ENCODE measurements around the gene RALY. TPM values are rescaled to one million over a fixed set of nuclear protein-coding genes. Genes with fewer than 3 reads are reported as not detected.

RALY gene
- total RNA-seq, 2 experiments from 2014 or later = 137 to 139 TPM

DNA sequence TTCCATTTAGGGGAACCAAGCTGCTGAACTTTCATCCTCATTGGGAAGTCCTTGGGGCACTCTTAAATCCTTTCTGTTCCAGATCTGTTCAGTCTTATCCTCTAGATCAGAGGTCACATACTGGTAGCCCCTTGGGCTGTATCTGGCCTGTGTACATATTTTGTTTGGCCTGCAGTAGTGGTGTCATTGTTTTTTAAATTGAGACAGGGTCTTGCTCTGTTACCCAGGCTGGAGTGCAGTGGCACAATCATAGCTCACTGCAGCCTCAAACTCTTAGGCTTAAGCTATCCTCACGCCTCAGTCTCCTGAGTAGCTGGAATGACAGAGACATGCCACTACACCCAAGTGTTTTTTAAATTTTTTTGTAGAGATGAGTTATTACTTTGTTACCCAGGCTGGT is 14.8 kb downstream of the RALY start:
- Mint-ChIP-seq H3K36me3 (ENCODE audit: low read depth) (peaks cover 2% of the 10 kb centered on the region), H3K9me3 (no peaks in the 10 kb centered on the region), H3K27me3 (ENCODE audit: low read depth) (no peaks in the 10 kb centered on the region), H3K4me3 (no peak overlapping the region), H3K27ac (no peak overlapping the region), H3K4me1 (ENCODE audit: low read depth) (peaks cover 84% of the 10 kb centered on the region)
- CTCF ChIA-PET = no interaction called here
- no peak for DNase-seq
- intact Hi-C loops (cut with micrococcal nuclease) = no loop called here

DNA sequence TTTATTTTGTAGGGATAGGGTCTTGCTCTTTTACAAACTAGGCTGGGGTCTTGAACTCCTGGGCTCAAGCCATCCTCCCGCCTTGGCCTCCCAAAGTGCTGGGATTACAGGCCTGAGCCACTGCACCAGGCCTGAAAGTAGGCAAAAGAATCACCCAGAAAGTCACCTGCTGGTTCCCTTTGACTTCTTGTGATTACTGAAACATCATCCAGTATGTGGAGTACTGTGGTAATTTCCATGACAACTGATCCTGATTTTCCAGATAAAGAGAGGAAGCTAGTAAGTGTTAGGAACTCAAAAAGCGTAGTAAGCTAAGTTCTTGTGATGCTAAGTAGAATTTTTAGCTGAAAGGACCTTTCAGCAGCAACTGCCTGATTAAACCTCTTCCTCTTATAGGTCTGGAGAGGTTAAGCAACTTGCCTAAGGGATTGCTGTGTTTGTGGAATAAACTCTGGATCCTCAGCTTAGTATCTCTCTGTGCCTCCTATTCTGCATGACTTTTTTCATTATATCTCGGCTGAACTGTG is 16.8 kb downstream of the RALY start:
- no peak for DNase-seq
- no peaks in the 10 kb centered on the region for H3K9me3 Mint-ChIP-seq
- H3K4me1 Mint-ChIP-seq (ENCODE audit: low read depth) = peaks cover 85% of the 10 kb centered on the region
- intact Hi-C loops (cut with micrococcal nuclease) = no loop called here
- no peak overlapping the region for H3K27ac Mint-ChIP-seq
- H3K36me3 Mint-ChIP-seq (ENCODE audit: low read depth) = peaks cover 2% of the 10 kb centered on the region
- no peaks in the 10 kb centered on the region for H3K27me3 Mint-ChIP-seq (ENCODE audit: low read depth)
- CTCF ChIA-PET = interaction anchor here (0.5 to 2.7 kb wide), 3 partner anchors 9 to 33 kb away, joined by 3 to 7 read pairs (median 5); no protein-coding TSS in a partner anchor
- no peak overlapping the region for H3K4me3 Mint-ChIP-seq

DNA sequence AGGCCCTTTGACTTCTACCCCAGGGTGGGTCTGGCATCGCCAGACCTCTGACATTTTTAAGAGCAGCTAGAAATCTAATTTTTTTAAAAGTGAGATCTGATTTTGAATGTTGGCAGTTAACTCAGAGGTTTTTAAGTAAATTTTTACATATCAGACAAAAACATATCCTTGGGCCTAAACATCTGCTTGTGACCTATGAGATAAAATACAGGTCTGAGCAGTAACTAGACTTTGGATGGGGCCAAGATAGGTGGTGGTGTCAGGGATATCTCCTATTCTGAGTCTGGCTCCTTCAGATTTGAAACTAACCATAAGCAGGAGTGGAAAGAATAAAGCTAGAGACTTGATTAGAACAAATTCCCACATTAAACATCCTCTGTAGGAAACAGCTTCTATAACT is 17.6 kb downstream of the RALY start:
- DNase-seq = no peak
- Mint-ChIP-seq H3K9me3 (no peaks in the 10 kb centered on the region), H3K27ac (no peak overlapping the region), H3K36me3 (ENCODE audit: low read depth) (peaks cover 2% of the 10 kb centered on the region), H3K27me3 (ENCODE audit: low read depth) (no peaks in the 10 kb centered on the region), H3K4me1 (ENCODE audit: low read depth) (peaks cover 88% of the 10 kb centered on the region), H3K4me3 (no peak overlapping the region)
- intact Hi-C loops (cut with micrococcal nuclease) = no loop called here
- CTCF ChIA-PET = interaction anchor here (0.5 to 2.7 kb wide), 3 partner anchors 11 to 189 kb away, joined by 3 to 7 read pairs (median 4); no protein-coding TSS in a partner anchor

DNA sequence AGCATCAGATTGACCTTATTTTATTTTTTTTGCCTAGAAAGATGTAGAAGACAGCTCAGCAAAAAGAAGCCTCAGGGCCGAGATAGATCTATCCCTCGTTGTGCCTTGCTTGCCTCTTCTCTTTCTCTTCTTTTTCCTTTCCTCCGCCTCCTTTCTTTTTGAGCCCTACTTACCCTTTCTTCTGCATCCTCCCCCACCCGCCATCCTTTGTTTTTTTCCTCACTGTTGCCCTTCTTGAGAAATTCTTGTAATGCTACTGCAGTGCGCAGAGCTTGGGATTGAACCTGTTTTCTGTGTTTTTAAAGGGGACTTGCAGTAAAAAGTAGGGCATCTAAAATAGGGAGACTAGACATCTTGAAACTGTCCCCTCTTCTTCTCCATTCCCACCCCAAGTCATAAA is 18.6 kb downstream of the RALY start:
- H3K36me3 Mint-ChIP-seq (ENCODE audit: low read depth) = peaks cover 2% of the 10 kb centered on the region
- peaks cover 89% of the 10 kb centered on the region for H3K4me1 Mint-ChIP-seq (ENCODE audit: low read depth)
- H3K9me3 Mint-ChIP-seq = no peaks in the 10 kb centered on the region
- DNase-seq = no peak
- peak overlapping the region; percentile 51 for H3K27ac Mint-ChIP-seq
- CTCF ChIA-PET = interaction anchor here (0.6 to 2.7 kb wide), 2 partner anchors 10 to 97 kb away, joined by 3 to 7 read pairs; no protein-coding TSS in a partner anchor
- intact Hi-C loops (cut with micrococcal nuclease) = no loop called here
- no peaks in the 10 kb centered on the region for H3K27me3 Mint-ChIP-seq (ENCODE audit: low read depth)
- H3K4me3 Mint-ChIP-seq = no peak overlapping the region

- Mint-ChIP-seq H3K27me3 (ENCODE audit: low read depth) (no peaks in the 10 kb centered on the region), H3K9me3 (no peaks in the 10 kb centered on the region), H3K4me1 (ENCODE audit: low read depth) (peaks cover 92% of the 10 kb centered on the region), H3K36me3 (ENCODE audit: low read depth) (peaks cover 2% of the 10 kb centered on the region), H3K27ac (peak overlapping the region; percentile 51), H3K4me3 (no peak overlapping the region)
- intact Hi-C loops (cut with micrococcal nuclease) = no loop called here
- no peak for DNase-seq
- CTCF ChIA-PET = interaction anchor here (0.6 to 2.7 kb wide), 2 partner anchors 9 to 52 kb away, joined by 3 to 7 read pairs; no protein-coding TSS in a partner anchor
Measured at GRCh38 chr20:34012735-34013134, 19.0 kb downstream of the RALY start.

- Mint-ChIP-seq H3K4me3 (no peak overlapping the region), H3K9me3 (no peaks in the 10 kb centered on the region), H3K4me1 (ENCODE audit: low read depth) (peaks cover 91% of the 10 kb centered on the region), H3K36me3 (ENCODE audit: low read depth) (no peaks in the 10 kb centered on the region), H3K27me3 (ENCODE audit: low read depth) (no peaks in the 10 kb centered on the region), H3K27ac (no peak overlapping the region)
- CTCF ChIA-PET = no interaction called here
- intact Hi-C loops (cut with micrococcal nuclease) = no loop called here
- DNase-seq = no peak
Measured at GRCh38 chr20:34013554-34013953, 19.8 kb downstream of the RALY start.

- CTCF ChIA-PET = interaction anchor here (0.7 kb wide), 1 partner anchor 775 kb away, joined by 3 read pairs; no protein-coding TSS in a partner anchor
- Mint-ChIP-seq H3K27ac (no peak overlapping the region), H3K4me3 (no peak overlapping the region), H3K27me3 (ENCODE audit: low read depth) (no peaks in the 10 kb centered on the region), H3K4me1 (ENCODE audit: low read depth) (peaks cover 82% of the 10 kb centered on the region), H3K36me3 (ENCODE audit: low read depth) (no peaks in the 10 kb centered on the region), H3K9me3 (no peaks in the 10 kb centered on the region)
- intact Hi-C loops (cut with micrococcal nuclease) = no loop called here
- DNase-seq = no peak
Measured at GRCh38 chr20:34014878-34015277, 21.2 kb downstream of the RALY start.

DNA sequence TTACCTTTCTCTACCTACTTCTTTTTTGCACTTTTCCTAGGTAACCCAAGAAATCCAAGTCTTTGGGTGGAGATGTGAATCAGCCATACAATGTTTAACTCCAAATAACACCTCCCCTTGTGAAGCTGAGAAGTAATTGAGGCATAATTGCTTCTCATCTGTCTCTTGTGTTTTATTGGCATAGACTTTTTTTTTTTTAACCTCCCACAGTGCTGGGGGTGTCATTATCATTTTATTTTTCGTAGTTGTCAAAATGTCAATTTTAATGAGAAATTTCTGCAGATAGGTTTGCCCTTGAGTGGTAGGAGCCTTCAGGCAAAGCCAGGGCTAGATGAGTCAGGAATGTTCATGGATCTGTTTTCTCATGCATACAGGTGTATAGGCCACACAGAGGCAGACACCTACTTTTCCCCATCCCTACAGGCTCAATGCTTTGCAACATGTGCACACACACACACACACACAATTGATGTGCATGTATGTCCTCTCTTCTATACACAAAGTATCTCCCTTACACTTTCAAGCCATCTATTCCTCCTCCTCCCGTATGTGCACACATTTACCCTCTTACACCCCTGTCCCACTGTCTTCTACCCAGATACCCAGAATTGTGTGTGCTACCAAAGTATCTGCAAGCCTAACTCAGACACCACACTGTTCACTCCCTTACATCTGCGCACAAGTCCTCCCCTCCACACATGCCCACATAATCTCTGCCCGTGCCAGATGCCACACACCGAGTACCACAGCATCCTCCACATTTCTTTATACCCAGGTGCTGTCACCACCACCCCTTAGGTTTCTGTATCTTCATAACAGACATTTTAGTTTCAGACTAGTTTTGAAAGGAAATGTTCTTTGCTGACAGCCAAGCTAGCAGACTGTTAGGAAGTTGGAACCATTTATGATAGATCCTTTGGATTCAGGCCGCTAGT is 22.0 kb downstream of the RALY start:
- Mint-ChIP-seq H3K27ac (no peak overlapping the region), H3K4me1 (ENCODE audit: low read depth) (peaks cover 82% of the 10 kb centered on the region), H3K4me3 (no peak overlapping the region), H3K36me3 (ENCODE audit: low read depth) (no peaks in the 10 kb centered on the region), H3K9me3 (no peaks in the 10 kb centered on the region), H3K27me3 (ENCODE audit: low read depth) (no peaks in the 10 kb centered on the region)
- CTCF ChIA-PET = no interaction called here
- peak; percentile 20 for DNase-seq
- intact Hi-C loops (cut with micrococcal nuclease) = loop anchor here (2.0 kb wide), 1 partner anchor 21 kb away; no protein-coding TSS in a partner anchor

GRCh38 chr20:34016736-34017135 is 23.0 kb downstream of the RALY start:
- no peaks in the 10 kb centered on the region for H3K9me3 Mint-ChIP-seq
- peaks cover 79% of the 10 kb centered on the region for H3K4me1 Mint-ChIP-seq (ENCODE audit: low read depth)
- no peak overlapping the region for H3K27ac Mint-ChIP-seq
- H3K27me3 Mint-ChIP-seq (ENCODE audit: low read depth) = no peaks in the 10 kb centered on the region
- no peak overlapping the region for H3K4me3 Mint-ChIP-seq
- intact Hi-C loops (cut with micrococcal nuclease) = loop anchor here (2.0 kb wide), 1 partner anchor 22 kb away; no protein-coding TSS in a partner anchor
- no peaks in the 10 kb centered on the region for H3K36me3 Mint-ChIP-seq (ENCODE audit: low read depth)
- CTCF ChIA-PET = interaction anchor here (0.8 to 1.2 kb wide), 2 partner anchors 10 to 12 kb away, joined by 3 to 5 read pairs; no protein-coding TSS in a partner anchor
- no peak for DNase-seq

GRCh38 chr20:34017610-34018009 is 23.9 kb downstream of the RALY start:
- no peaks in the 10 kb centered on the region for H3K36me3 Mint-ChIP-seq (ENCODE audit: low read depth)
- peaks cover 78% of the 10 kb centered on the region for H3K4me1 Mint-ChIP-seq (ENCODE audit: low read depth)
- no peak overlapping the region for H3K27ac Mint-ChIP-seq
- no peak overlapping the region for H3K4me3 Mint-ChIP-seq
- H3K27me3 Mint-ChIP-seq (ENCODE audit: low read depth) = no peaks in the 10 kb centered on the region
- CTCF ChIA-PET = interaction anchor here (0.8 to 1.2 kb wide), 2 partner anchors 10 to 13 kb away, joined by 3 to 5 read pairs; no protein-coding TSS in a partner anchor
- intact Hi-C loops (cut with micrococcal nuclease) = loop anchor here (2.0 kb wide), 1 partner anchor 23 kb away; no protein-coding TSS in a partner anchor
- H3K9me3 Mint-ChIP-seq = no peaks in the 10 kb centered on the region
- no peak for DNase-seq

DNA sequence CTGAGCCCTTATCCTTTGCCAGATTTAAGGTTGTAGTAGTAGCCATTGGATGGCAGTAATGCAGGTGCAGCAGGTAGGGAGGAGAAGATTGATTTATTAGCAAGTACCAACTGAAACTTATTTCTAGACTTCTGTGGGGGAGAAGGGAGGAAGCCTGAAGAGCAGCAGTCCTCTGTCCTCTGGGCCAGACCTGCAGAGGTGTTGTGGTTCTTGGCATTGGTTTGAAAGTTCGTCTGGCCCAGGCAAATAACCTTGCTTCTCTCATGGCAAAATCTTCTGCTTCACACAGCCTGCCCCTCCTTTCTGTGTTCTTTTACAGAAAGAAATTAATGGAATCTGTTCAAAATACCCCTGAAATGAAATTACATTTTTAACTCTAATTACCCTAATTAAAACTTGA is 24.5 kb downstream of the RALY start:
- DNase-seq = no peak
- Mint-ChIP-seq H3K9me3 (no peaks in the 10 kb centered on the region), H3K4me3 (no peak overlapping the region), H3K4me1 (ENCODE audit: low read depth) (peaks cover 78% of the 10 kb centered on the region), H3K27me3 (ENCODE audit: low read depth) (no peaks in the 10 kb centered on the region), H3K27ac (no peak overlapping the region), H3K36me3 (ENCODE audit: low read depth) (no peaks in the 10 kb centered on the region)
- intact Hi-C loops (cut with micrococcal nuclease) = no loop called here
- CTCF ChIA-PET = no interaction called here

DNA sequence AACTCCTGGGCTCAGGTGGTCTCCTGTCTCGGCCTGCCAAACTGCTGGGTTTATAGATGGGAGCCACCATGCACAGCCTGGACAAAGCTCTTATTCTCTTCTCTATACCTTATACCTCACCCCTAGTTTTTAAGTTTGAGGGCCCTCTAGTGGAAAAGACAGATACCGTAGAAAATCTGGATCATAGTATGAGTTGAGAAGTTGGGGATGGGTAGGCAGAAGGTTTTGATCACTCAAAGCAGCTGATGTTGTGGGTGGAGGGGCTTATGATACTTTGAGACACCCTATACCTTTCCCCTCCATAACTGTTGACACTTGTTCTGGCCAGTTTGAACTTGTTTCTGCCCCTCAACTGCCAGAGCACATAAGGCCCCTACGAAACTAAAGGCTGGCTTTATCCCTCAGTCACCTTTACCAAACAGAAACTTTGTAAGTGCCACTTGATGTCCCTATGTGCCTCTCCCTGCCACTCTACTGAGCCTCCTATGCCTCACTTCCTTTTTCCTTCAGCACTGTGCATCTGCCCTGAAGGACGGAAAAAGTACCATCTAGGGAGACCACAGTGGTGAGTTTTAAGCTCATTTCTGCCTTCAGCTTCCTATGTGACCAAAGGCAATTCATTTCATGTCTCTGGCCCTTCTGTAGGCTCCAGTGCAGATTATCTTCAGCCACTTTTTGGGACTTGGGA is 28.6 kb downstream of the RALY start:
- CTCF ChIA-PET = interaction anchor here (0.6 to 1.9 kb wide), 9 partner anchors 10 to 107 kb away, joined by 3 to 7 read pairs (median 3); partner anchors contain the start of gene RALY
- peaks cover 70% of the 10 kb centered on the region for H3K4me1 Mint-ChIP-seq (ENCODE audit: low read depth)
- intact Hi-C loops (cut with micrococcal nuclease) = loop anchor here (1.0 to 5.0 kb wide), 3 partner anchors 29 to 89 kb away; partner anchors contain the start of gene RALY

More for the DNA sequence above, 28.6 kb downstream of the RALY start:
- H3K9me3 Mint-ChIP-seq = no peaks in the 10 kb centered on the region
- no peak overlapping the region for H3K4me3 Mint-ChIP-seq
- H3K27ac Mint-ChIP-seq = peak overlapping the region; percentile 57
- no peaks in the 10 kb centered on the region for H3K36me3 Mint-ChIP-seq (ENCODE audit: low read depth)
- no peaks in the 10 kb centered on the region for H3K27me3 Mint-ChIP-seq (ENCODE audit: low read depth)
- no peak for DNase-seq

Data from activated naive CD4-positive, alpha-beta T cell treated with anti-CD3 and anti-CD28 coated beads for 36 hours (primary cell).